Bladder microvascular endothelial cell (primary cell): ENCODE measurements around the gene ENTPD1. TPM values are rescaled to one million over a fixed set of nuclear protein-coding genes. Genes with fewer than 3 reads are reported as not detected.

ENCODE experiments used
- total RNA-seq: library from RNA; depleted of rRNA; stranded (reverse); fragments of >200 nt; gene quantifications from 2 replicates; pipeline ENCODE4 v1.2.3, GENCODE V29; 2014

Gene ENTPD1
- total RNA-seq: 10.3 and 16.8 TPM in 2 replicates

GRCh38 chr10:95756041-95756761 is at the start of gene ENTPD1:
TSS of gene ENTPD1 (plus strand) at chr10:95756163. CDS start at chr10:95756240, 77 bp downstream.

GRCh38 chr10:95907456-95908253 is 151.7 kb downstream of the ENTPD1 start, which contains the start of gene CC2D2B:
TSS of gene CC2D2B (plus strand) at chr10:95907975. CDS start at chr10:95911324, 3,349 bp downstream.

Other genes starting within 250 kb of the ENTPD1 start
- gene SORBS1, start 194.8 kb upstream of the ENTPD1 start, total RNA-seq: 0.44 and 0.97 TPM in 2 replicates
- 48.4 and 99.2 TPM in 2 replicates for gene ALDH18A1, start 99.5 kb upstream of the ENTPD1 start, total RNA-seq
- 16.7 and 33.9 TPM in 2 replicates for gene TCTN3, start 62.2 kb upstream of the ENTPD1 start, total RNA-seq
- 0.16 TPM in 1 of 2 replicates, not detected in the other for gene CC2D2B, start 151.8 kb downstream of the ENTPD1 start, total RNA-seq